IMR-90 (cell line): Measurements from ENCODE around the gene AHCTF1. TPM values are rescaled to one million over a fixed set of nuclear protein-coding genes. Genes with fewer than 3 reads are reported as not detected.

ENCODE experiments used
- ATAC-seq: fragments of 200-7000 bp; cut with Tn5 transposase; 2 replicates; pipeline ENCODE4 v1.9.1; 2020; ENCODE audit warnings: low read depth, mild to moderate bottlenecking, moderate library complexity
- BruUV-seq: library from RNA; stranded (reverse); fragments of 400-500 nt; replicated peaks from 2 replicates; lab custom pipeline; 2021; lab: Mats Ljungman, UMichigan
- CTCF ChIA-PET: fragments of 300-600 bp; formaldehyde crosslinking; extraction: SDS; loops from one replicate; lab custom pipeline; 2021; ENCODE audit warnings: antibody characterized with exemption; lab: Yijun Ruan, JAX
- POLR2A ChIA-PET: fragments of 300-600 bp; sonication (Branson Sonifier 250); formaldehyde crosslinking; loops from one replicate; lab custom pipeline; 2022; ENCODE audit warnings: antibody characterized with exemption; ENCODE audit not compliant: unreplicated experiment; lab: Charles Lee
- DNase-seq: peaks from one replicate; pipeline ENCODE4 v3.0.0; 2013
- H2AFZ ChIP-seq: replicated peaks from 2 replicates; pipeline ENCODE3; 2013; ENCODE audit warnings: low read length, mild to moderate bottlenecking; ENCODE audit not compliant: poor library complexity
- H2AK5ac ChIP-seq: 2 replicates; pipeline ENCODE4 v1.6.1; 2013; ENCODE audit warnings: low read depth, low read length, inconsistent platforms
- H2AK9ac ChIP-seq: replicated peaks from 2 replicates; pipeline ENCODE3; 2013; ENCODE audit warnings: mild to moderate bottlenecking, low read depth, low read length, moderate library complexity; ENCODE audit not compliant: poor library complexity
- H2BK120ac ChIP-seq: 2 replicates; pipeline ENCODE4 v1.6.1; 2013; ENCODE audit warnings: low read depth, low read length, inconsistent platforms
- H2BK15ac ChIP-seq: 3 replicates; pipeline ENCODE4 v1.6.1; 2013; ENCODE audit warnings: low read depth, low read length, inconsistent platforms
- H2BK20ac ChIP-seq: 2 replicates; pipeline ENCODE4 v1.6.1; 2013; ENCODE audit warnings: low read depth, mild to moderate bottlenecking, inconsistent platforms, low read length, moderate library complexity
- H2BK5ac ChIP-seq: 2 replicates; pipeline ENCODE4 v1.6.1; 2013; ENCODE audit warnings: mild to moderate bottlenecking, low read depth, low read length, inconsistent platforms; ENCODE audit not compliant: poor library complexity, severe bottlenecking
- H3K14ac ChIP-seq: replicated peaks from 2 replicates; pipeline ENCODE4 v1.6.1; 2013; ENCODE audit warnings: low read depth, low read length, inconsistent platforms
- H3K18ac ChIP-seq: 2 replicates; pipeline ENCODE4 v1.6.1; 2013; ENCODE audit warnings: low read depth, low read length, control low read depth
- H3K23ac ChIP-seq: 2 replicates; pipeline ENCODE4 v1.6.1; 2013; ENCODE audit warnings: low read depth, low read length, inconsistent platforms
- H3K27ac ChIP-seq: 2 replicates; pipeline ENCODE4 v1.5.1; 2013; ENCODE audit warnings: mild to moderate bottlenecking, control low read depth, low read length; ENCODE audit not compliant: insufficient read depth
- H3K27me3 ChIP-seq: 2 replicates; pipeline ENCODE4 v1.6.1; 2013; ENCODE audit warnings: low read length; ENCODE audit not compliant: control insufficient read depth, insufficient read depth
- H3K36me3 ChIP-seq: 2 replicates; pipeline ENCODE4 v1.6.1; 2013; ENCODE audit warnings: low read length, mixed read lengths; ENCODE audit not compliant: control insufficient read depth, insufficient read depth
- H3K4ac ChIP-seq: 2 replicates; pipeline ENCODE4 v1.6.1; 2013; ENCODE audit warnings: low read depth, low read length, inconsistent platforms
- H3K4me1 ChIP-seq: 2 replicates; pipeline ENCODE4 v1.6.1; 2013; ENCODE audit warnings: low read length, mixed read lengths; ENCODE audit not compliant: control insufficient read depth, insufficient read depth
- H3K4me2 ChIP-seq: 2 replicates; pipeline ENCODE4 v1.6.1; 2013; ENCODE audit warnings: low read depth, mild to moderate bottlenecking, control low read depth, low read length, moderate library complexity
- H3K4me3 ChIP-seq: 2 replicates; pipeline ENCODE4 v1.5.1; 2013; ENCODE audit warnings: low read depth, mild to moderate bottlenecking, control low read depth, low read length, moderate library complexity; ENCODE audit not compliant: insufficient read depth
- H3K56ac ChIP-seq: 2 replicates; pipeline ENCODE4 v1.6.1; 2013; ENCODE audit warnings: low read length, inconsistent platforms; ENCODE audit not compliant: insufficient read depth; ENCODE audit errors: extremely low read depth
- H3K79me1 ChIP-seq, 2 experiments: 2 replicates each; pipeline ENCODE4 v1.6.1; 2013; ENCODE audit warnings: low read length in 2 of 2, inconsistent platforms in 1 of 2, low read depth in 1 of 2
- H3K9ac ChIP-seq: 2 replicates; pipeline ENCODE4 v1.6.1; 2013; ENCODE audit warnings: low read depth, low read length, control low read depth
- H3K9me1 ChIP-seq: 2 replicates; pipeline ENCODE4 v1.6.1; 2013; ENCODE audit warnings: low read length, inconsistent platforms; ENCODE audit not compliant: insufficient read depth
- H3K9me3 ChIP-seq: 2 replicates; pipeline ENCODE4 v1.6.1; 2013; ENCODE audit warnings: low read length; ENCODE audit not compliant: control insufficient read depth, insufficient read depth
- H4K20me1 ChIP-seq: 2 replicates; pipeline ENCODE4 v1.6.1; 2013; ENCODE audit warnings: low read length, inconsistent platforms; ENCODE audit not compliant: insufficient read depth
- H4K5ac ChIP-seq: 2 replicates; pipeline ENCODE4 v1.6.1; 2013; ENCODE audit warnings: mild to moderate bottlenecking, low read depth, low read length, control low read depth
- H4K8ac ChIP-seq, 2 experiments: 2 replicates each; pipeline ENCODE4 v1.6.1; 2013; ENCODE audit warnings: low read depth in 2 of 2, low read length in 2 of 2, control low read depth in 1 of 2, inconsistent platforms in 1 of 2
- H4K91ac ChIP-seq: 2 replicates; pipeline ENCODE4 v1.6.1; 2013; ENCODE audit warnings: low read depth, low read length, inconsistent platforms; ENCODE audit not compliant: insufficient read depth
- CEBPB ChIP-seq: IDR thresholded peaks from 2 replicates; pipeline ENCODE4 v1.6.1; 2012; ENCODE audit warnings: low read depth, low read length, improper control_type of control experiment
- CHD1 ChIP-seq: IDR thresholded peaks from 2 replicates; pipeline ENCODE4 v1.6.1; 2012; ENCODE audit warnings: low read depth, low read length, improper control_type of control experiment
- FOS ChIP-seq: fragments of 150-350 bp; IDR thresholded peaks from 2 replicates; pipeline ENCODE4 v1.6.1; 2016; ENCODE audit warnings: low read depth, low read length
- MAFK ChIP-seq: IDR thresholded peaks from 2 replicates; pipeline ENCODE4 v1.6.1; 2012; ENCODE audit warnings: low read depth, low read length, improper control_type of control experiment
- RFX5 ChIP-seq: IDR thresholded peaks from 2 replicates; pipeline ENCODE4 v1.8.0; 2012; ENCODE audit warnings: low read depth, mild to moderate bottlenecking, low read length, moderate library complexity
- USF2 ChIP-seq: fragments of 150-350 bp; IDR thresholded peaks from 2 replicates; pipeline ENCODE4 v1.6.1; 2017; ENCODE audit warnings: mild to moderate bottlenecking, antibody characterized with exemption, low read length, low read depth
- WGBS, 2 experiments: methylation state at CpG; one replicate each; pipeline versions ENCODE4 v1.1.5 to v1.1.7; 2013; ENCODE audit warnings: missing lambda C conversion rate in 2 of 2; ENCODE audit not compliant: insufficient read length in 1 of 2; ENCODE audit errors: extremely low coverage in 2 of 2; 5-methylcytosine and 5-hydroxymethylcytosine counted together
- dilution Hi-C: fragments of 300-500 bp; cut with HindIII; formaldehyde crosslinking; loops from one replicate; pipeline ENCODE4 v1.14.3; 2018; ENCODE audit warnings: low sequenced_read_pairs; ENCODE audit not compliant: unreplicated experiment
- in situ Hi-C: fragments of 300-500 bp; cut with MboI; formaldehyde crosslinking; loops from 3 replicates; pipeline ENCODE4 v1.14.3; 2019; ENCODE audit warnings: low sequenced_read_pairs, inconsistent platforms, mixed read lengths
- intact Hi-C: fragments of 100-400 bp; cut with micrococcal nuclease; formaldehyde crosslinking; loops from 2 replicates; pipeline ENCODE4 v1.10.0; 2022
- polyA plus RNA-seq, 3 experiments: library from polyadenylated mRNA; depleted of rRNA; stranded (reverse); fragments of >200 nt; gene quantifications; 2 replicates each; pipeline ENCODE4 v1.2.3, GENCODE V29; 2012; ENCODE audit warnings: low replicate concordance in 1 of 3
- total RNA-seq: library from RNA; depleted of rRNA; stranded (reverse); fragments of >200 nt; gene quantifications from 2 replicates; pipeline ENCODE4 v1.2.3, GENCODE V29; 2012

Gene AHCTF1
- total and polyA plus RNA-seq, 2 of the 4 experiments (the other 2 are of a cell fraction) = 8.9 to 29.0 TPM

- H3K9me3 ChIP-seq = no peaks in the 10 kb centered on the region
- no peak overlapping the region for H4K91ac ChIP-seq
- H2AFZ ChIP-seq = no peak overlapping the region
- H3K27ac ChIP-seq = no peak overlapping the region
- no peak overlapping the region for H3K14ac ChIP-seq
- no peak overlapping the region for H3K4me2 ChIP-seq
- H2BK120ac ChIP-seq = no peak overlapping the region
- no peak overlapping the region for H3K23ac ChIP-seq
- H2BK20ac ChIP-seq = no peak overlapping the region
- H3K79me1 ChIP-seq = no peaks in the 10 kb centered on the region
- H4K8ac ChIP-seq = no peak overlapping the region
- no peak overlapping the region for H2BK15ac ChIP-seq
- dilution Hi-C loops (no loop called here), in situ Hi-C loops (no loop called here), intact Hi-C loops (no loop called here)
- no peak overlapping the region for H3K9ac ChIP-seq
- no peak overlapping the region for H3K18ac ChIP-seq
- H3K56ac ChIP-seq = no peak overlapping the region
- ChIA-PET POLR2A (no interaction called here), CTCF (no interaction called here)
- H3K4me1 ChIP-seq = peaks cover 6% of the 10 kb centered on the region; the same call in 1 of the 2 replicates
- no peak overlapping the region for H2AK5ac ChIP-seq
- no peak overlapping the region for H2AK9ac ChIP-seq
- H3K36me3 ChIP-seq = no peaks in the 10 kb centered on the region
- H3K4ac ChIP-seq = no peak overlapping the region
- DNase-seq (no peak), ATAC-seq (no peak)
- H4K5ac ChIP-seq = no peak overlapping the region
- BruUV-seq = no TSS peak
- H3K27me3 ChIP-seq = peaks cover 22% of the 10 kb centered on the region; the same call in 1 of the 2 replicates
- 95% methylated on average over 7 of the region's 30 CpGs; no CpG with 5 or more reads in 1 of the 2 experiments for WGBS, 2 experiments
- TF ChIP-seq RFX5 (no peak), MAFK (no peak), USF2 (no peak), CHD1 (no peak), FOS (no peak), CEBPB (no peak)
- H4K20me1 ChIP-seq = no peaks in the 10 kb centered on the region
- no peak overlapping the region for H3K4me3 ChIP-seq
- peaks cover 6% of the 10 kb centered on the region; the same call in 1 of the 2 replicates for H3K9me1 ChIP-seq
- H2BK5ac ChIP-seq = no peak overlapping the region
Measured at GRCh38 chr1:246795906-246796694, 135.6 kb downstream of the AHCTF1 start.
